DND-41 (cell line): ENCODE results near the gene MAPRE2.

Source experiments
- ATAC-seq: fragments of 200-7000 bp; cut with Tn5 transposase; 3 replicates; pipeline ENCODE4 v1.9.1; 2021; ENCODE audit warnings: low read depth; ENCODE audit not compliant: insufficient read depth
- DNase-seq: peaks from one replicate; pipeline ENCODE4 v3.0.0-alpha.2; 2020
- H2AFZ ChIP-seq: 2 replicates; pipeline ENCODE4 v1.6.0; 2012; ENCODE audit warnings: low read depth, low read length
- H3K27ac ChIP-seq: 2 replicates; pipeline ENCODE4 v1.5.1; 2012; ENCODE audit warnings: low read length, inconsistent platforms
- H3K27me3 ChIP-seq: fragments of 200-600 bp; sonication (generic); 2 replicates; pipeline ENCODE4 v1.6.0; 2012; ENCODE audit warnings: low read length, mild to moderate bottlenecking, inconsistent platforms; ENCODE audit not compliant: insufficient read depth, poor library complexity
- H3K36me3 ChIP-seq: 2 replicates; pipeline ENCODE4 v1.5.1; 2012; ENCODE audit warnings: low read length, inconsistent platforms; ENCODE audit not compliant: insufficient read depth
- H3K4me1 ChIP-seq: 2 replicates; pipeline ENCODE4 v1.5.1; 2012; ENCODE audit warnings: mild to moderate bottlenecking, low read length; ENCODE audit not compliant: insufficient read depth
- H3K4me2 ChIP-seq: 2 replicates; pipeline ENCODE4 v1.6.0; 2012; ENCODE audit warnings: mild to moderate bottlenecking, moderate library complexity, low read length, inconsistent platforms; ENCODE audit not compliant: insufficient read depth
- H3K4me3 ChIP-seq, 2 experiments: fragments of 200-600 bp in 1 of 2; shearing (Covaris generic) in 1 of 2; 2 replicates each; pipeline ENCODE4 v1.5.1; 2012 to 2016; ENCODE audit warnings: inconsistent platforms in 2 of 2, low read length in 2 of 2, mild to moderate bottlenecking in 2 of 2, low read depth in 1 of 2, moderate library complexity in 1 of 2
- H3K79me2 ChIP-seq: 2 replicates; pipeline ENCODE4 v1.6.0; 2012; ENCODE audit warnings: low read length, inconsistent platforms; ENCODE audit not compliant: insufficient read depth
- H3K9ac ChIP-seq: 2 replicates; pipeline ENCODE4 v1.6.0; 2012; ENCODE audit warnings: low read depth, mild to moderate bottlenecking, inconsistent platforms, low read length, moderate library complexity
- H3K9me3 ChIP-seq: 2 replicates; pipeline ENCODE4 v1.5.1; 2012; ENCODE audit warnings: low read length, moderate library complexity, mild to moderate bottlenecking, inconsistent platforms; ENCODE audit not compliant: insufficient read depth, severe bottlenecking
- H4K20me1 ChIP-seq: 2 replicates; pipeline ENCODE4 v1.6.0; 2012; ENCODE audit warnings: low read length; ENCODE audit not compliant: insufficient read depth
- EZH2 ChIP-seq: IDR thresholded peaks from 3 replicates; pipeline ENCODE4 v1.6.1; 2012; ENCODE audit warnings: borderline replicate concordance, low read depth, mild to moderate bottlenecking, moderate library complexity, low read length, inconsistent platforms; ENCODE audit not compliant: severe bottlenecking
- TF ChIP-seq, protein P1 (sequence below): IDR thresholded peaks from 2 replicates; pipeline ENCODE4 v1.5.1; 2012; ENCODE audit warnings: borderline replicate concordance, low read length, moderate library complexity, mild to moderate bottlenecking; ENCODE audit not compliant: poor library complexity, severe bottlenecking; ENCODE audit errors: extremely low read depth

The MAPRE2 gene

DNA sequence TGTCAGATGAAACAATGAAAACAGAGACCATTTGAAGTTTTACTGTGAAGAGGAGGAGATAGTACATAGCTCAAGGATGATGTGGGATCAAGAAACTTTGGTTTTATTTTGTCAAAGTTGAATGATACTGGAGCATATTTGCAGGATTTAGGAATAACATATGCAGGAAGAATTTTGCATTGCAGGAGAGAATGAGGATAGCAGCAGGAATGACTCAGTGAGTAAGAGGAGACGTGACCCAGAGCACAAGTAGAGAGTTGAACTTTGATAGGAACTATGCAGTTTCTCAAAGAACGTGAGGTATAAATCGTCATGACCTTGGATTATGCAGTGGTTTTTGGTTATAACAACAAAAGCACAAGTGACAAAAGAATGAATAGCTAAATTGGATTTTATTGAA is 47.7 kb downstream of the MAPRE2 start:
- Histone ChIP-seq H3K27me3 (no peaks in the 10 kb centered on the region), H3K4me2 (no peak overlapping the region), H3K4me3 (no peak overlapping the region), H2AFZ (no peak overlapping the region), H3K79me2 (peaks cover 8% of the 10 kb centered on the region; the same call in 1 of the 2 replicates), H3K36me3 (no peaks in the 10 kb centered on the region), H3K9me3 (no peaks in the 10 kb centered on the region), H3K9ac (no peak overlapping the region), H3K4me1 (no peaks in the 10 kb centered on the region), H3K27ac (no peak overlapping the region), H4K20me1 (peaks cover 5% of the 10 kb centered on the region; the same call in 1 of the 2 replicates)
- ATAC-seq (no peak), DNase-seq (no peak)
- no peak for TF ChIP-seq EZH2
- TF ChIP-seq, protein P1, sequence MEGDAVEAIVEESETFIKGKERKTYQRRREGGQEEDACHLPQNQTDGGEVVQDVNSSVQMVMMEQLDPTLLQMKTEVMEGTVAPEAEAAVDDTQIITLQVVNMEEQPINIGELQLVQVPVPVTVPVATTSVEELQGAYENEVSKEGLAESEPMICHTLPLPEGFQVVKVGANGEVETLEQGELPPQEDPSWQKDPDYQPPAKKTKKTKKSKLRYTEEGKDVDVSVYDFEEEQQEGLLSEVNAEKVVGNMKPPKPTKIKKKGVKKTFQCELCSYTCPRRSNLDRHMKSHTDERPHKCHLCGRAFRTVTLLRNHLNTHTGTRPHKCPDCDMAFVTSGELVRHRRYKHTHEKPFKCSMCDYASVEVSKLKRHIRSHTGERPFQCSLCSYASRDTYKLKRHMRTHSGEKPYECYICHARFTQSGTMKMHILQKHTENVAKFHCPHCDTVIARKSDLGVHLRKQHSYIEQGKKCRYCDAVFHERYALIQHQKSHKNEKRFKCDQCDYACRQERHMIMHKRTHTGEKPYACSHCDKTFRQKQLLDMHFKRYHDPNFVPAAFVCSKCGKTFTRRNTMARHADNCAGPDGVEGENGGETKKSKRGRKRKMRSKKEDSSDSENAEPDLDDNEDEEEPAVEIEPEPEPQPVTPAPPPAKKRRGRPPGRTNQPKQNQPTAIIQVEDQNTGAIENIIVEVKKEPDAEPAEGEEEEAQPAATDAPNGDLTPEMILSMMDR = no peak

DNA sequence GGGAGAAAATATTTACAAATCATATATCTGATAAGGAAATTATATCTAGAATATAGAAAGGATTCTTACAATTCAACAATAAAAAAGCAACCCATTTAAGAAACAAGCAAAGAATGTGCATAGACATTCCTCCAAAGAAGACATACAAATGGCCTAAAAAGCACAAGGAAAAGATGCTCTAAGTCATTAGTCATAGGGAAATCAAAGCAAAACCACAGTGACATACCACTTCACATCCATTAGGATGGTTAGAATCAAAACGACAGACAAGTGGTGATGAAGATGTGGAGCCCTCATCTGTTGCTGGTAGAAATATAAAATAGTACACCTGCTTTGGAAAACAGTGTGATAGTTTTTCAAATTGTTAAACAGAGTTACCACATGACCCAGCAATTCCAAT is 48.2 kb downstream of the MAPRE2 start:
- peaks cover 8% of the 10 kb centered on the region; the same call in 1 of the 2 replicates for H3K79me2 ChIP-seq
- no peak for DNase-seq
- no peaks in the 10 kb centered on the region for H3K4me1 ChIP-seq
- no peak overlapping the region for H3K27ac ChIP-seq
- TF ChIP-seq, protein P1 = no peak
- TF ChIP-seq EZH2 = no peak
- no peak for ATAC-seq
- no peak overlapping the region for H3K9ac ChIP-seq
- no peak overlapping the region for H2AFZ ChIP-seq
- H3K27me3 ChIP-seq = no peaks in the 10 kb centered on the region
- H3K36me3 ChIP-seq = no peaks in the 10 kb centered on the region
- H4K20me1 ChIP-seq = peaks cover 5% of the 10 kb centered on the region; the same call in 1 of the 2 replicates
- H3K4me2 ChIP-seq = no peak overlapping the region
- no peak overlapping the region for H3K4me3 ChIP-seq
- no peaks in the 10 kb centered on the region for H3K9me3 ChIP-seq

DNA sequence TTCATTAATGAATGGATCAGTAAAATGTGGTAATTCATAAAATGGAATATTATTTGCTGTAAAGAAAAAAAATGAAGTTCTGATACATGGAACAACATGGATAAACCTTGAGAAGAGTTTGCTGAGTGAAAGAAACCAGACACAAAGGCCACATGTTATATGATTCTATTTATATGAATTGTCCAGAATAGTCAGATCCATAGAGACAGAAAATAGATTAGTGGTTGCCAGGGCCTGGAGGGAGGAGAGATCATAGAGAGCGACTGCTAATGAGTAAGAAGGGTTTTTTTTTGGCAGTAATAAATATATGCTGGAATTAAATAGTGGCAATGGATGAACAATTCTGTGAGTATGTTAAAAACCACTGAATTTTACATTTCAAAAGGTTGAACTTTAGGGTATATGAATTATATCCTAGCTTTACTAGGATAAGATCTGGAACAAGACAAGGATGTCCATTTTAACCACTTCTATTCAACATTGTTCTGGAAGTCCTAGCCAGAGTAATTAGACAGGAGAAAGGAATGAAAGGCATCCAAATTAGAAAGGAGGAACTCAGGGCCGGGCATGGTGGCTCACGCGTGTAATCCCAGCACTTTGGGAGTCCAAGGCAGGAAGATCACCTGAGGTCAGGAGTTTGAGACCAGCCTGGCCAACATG is 48.8 kb downstream of the MAPRE2 start:
- no peak overlapping the region for H3K4me3 ChIP-seq
- DNase-seq = no peak
- H3K79me2 ChIP-seq = peaks cover 8% of the 10 kb centered on the region; the same call in 1 of the 2 replicates
- H3K9me3 ChIP-seq = no peaks in the 10 kb centered on the region
- no peak overlapping the region for H2AFZ ChIP-seq
- TF ChIP-seq, protein P1 = no peak
- no peak for TF ChIP-seq EZH2
- no peaks in the 10 kb centered on the region for H3K27me3 ChIP-seq
- no peak for ATAC-seq
- no peak overlapping the region for H3K9ac ChIP-seq
- H3K36me3 ChIP-seq = no peaks in the 10 kb centered on the region
- no peaks in the 10 kb centered on the region for H3K4me1 ChIP-seq
- H3K27ac ChIP-seq = no peak overlapping the region
- no peak overlapping the region for H3K4me2 ChIP-seq
- H4K20me1 ChIP-seq = peaks cover 5% of the 10 kb centered on the region; the same call in 1 of the 2 replicates
